ENCODE measurements around the gene SEMA6B. TPM values are rescaled to one million over a fixed set of nuclear protein-coding genes. Genes with fewer than 3 reads are reported as not detected.

The SEMA6B gene
- polyA plus RNA-seq, 1 experiment: 0.66 TPM

GRCh38 chr19:4515732-4516131, 43.8 kb downstream of the SEMA6B start:
- CTCF ChIA-PET: interaction anchor here (0.9 to 1.4 kb wide), 2 partner anchors 10 kb away, joined by 3 to 9 read pairs; no protein-coding TSS in a partner anchor
- TF ChIP-seq CTCF (IDR thresholded peaks at IDR 0.05; ENCODE audit: low read depth, low read length): no peak
- H3K9me3 ChIP-seq (ENCODE audit: control insufficient read depth, insufficient read depth, low read length): peaks cover under 1% of the 10 kb centered on the region; the same call in 1 of the 2 replicates
- H3K27me3 ChIP-seq (ENCODE audit: control insufficient read depth, insufficient read depth, low read length): no peaks in the 10 kb centered on the region
- POLR2A ChIA-PET: no interaction called here
- no peak for DNase-seq (ENCODE audit: low read depth, low spot score)
- no peak overlapping the region for H3K27ac ChIP-seq (ENCODE audit: low read depth, low read length)
- H3K4me3 ChIP-seq (ENCODE audit: low read depth, low read length): no peak overlapping the region

DNA sequence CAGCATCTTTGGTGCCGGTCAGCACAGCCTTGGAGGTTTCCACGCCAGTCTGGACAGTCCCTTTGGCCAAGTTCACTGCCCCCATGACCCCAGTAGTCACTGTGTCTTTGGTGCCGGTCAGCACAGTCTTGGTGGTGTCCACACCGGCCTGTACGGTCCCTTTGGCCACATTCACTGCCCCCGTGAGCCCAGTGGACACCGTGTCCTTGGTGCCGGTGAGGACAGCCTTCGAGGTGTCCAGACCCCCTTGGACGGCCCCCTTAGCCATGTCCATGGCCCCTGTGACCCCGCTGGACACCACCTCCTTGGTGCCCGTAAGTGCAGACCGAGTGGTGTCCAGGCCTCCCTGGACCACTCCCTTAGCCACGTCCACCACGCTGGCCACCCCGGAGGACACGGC, 46.2 kb downstream of the SEMA6B start:
- DNase-seq (ENCODE audit: low read depth, low spot score): no peak
- POLR2A ChIA-PET: no interaction called here
- Histone ChIP-seq H3K27me3 (ENCODE audit: control insufficient read depth, insufficient read depth, low read length) (no peaks in the 10 kb centered on the region), H3K9me3 (ENCODE audit: control insufficient read depth, insufficient read depth, low read length) (peaks cover 5% of the 10 kb centered on the region; the same call in 1 of the 2 replicates), H3K4me3 (ENCODE audit: low read depth, low read length) (no peak overlapping the region), H3K27ac (ENCODE audit: low read depth, low read length) (no peak overlapping the region)
- TF ChIP-seq CTCF (IDR thresholded peaks at IDR 0.05; ENCODE audit: low read depth, low read length): no peak
- CTCF ChIA-PET: no interaction called here

DNA sequence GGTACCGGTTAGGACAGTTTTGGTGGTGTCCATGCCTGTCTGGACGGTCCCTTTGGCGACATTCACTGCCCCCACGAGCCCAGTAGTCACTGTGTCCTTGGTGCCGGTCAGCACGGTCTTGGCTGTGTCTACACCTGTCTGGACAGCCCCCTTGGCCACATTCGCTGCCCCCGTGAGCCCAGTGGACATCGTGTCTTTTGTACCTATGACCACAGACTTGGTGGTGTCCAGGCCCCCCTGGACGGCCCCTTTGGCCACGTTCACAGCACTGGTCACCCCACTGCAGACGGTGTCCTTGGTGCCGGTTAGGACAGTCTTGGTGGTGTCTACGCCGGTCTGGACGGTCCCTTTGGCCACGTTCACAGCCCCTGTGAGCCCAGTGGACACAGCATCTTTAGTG, 47.4 kb downstream of the SEMA6B start:
- Histone ChIP-seq H3K9me3 (ENCODE audit: control insufficient read depth, insufficient read depth, low read length) (peaks cover 5% of the 10 kb centered on the region; the same call in 1 of the 2 replicates), H3K4me3 (ENCODE audit: low read depth, low read length) (no peak overlapping the region), H3K27ac (ENCODE audit: low read depth, low read length) (no peak overlapping the region), H3K27me3 (ENCODE audit: control insufficient read depth, insufficient read depth, low read length) (no peaks in the 10 kb centered on the region)
- POLR2A ChIA-PET: no interaction called here
- no peak for DNase-seq (ENCODE audit: low read depth, low spot score)
- CTCF ChIA-PET: no interaction called here
- TF ChIP-seq CTCF (IDR thresholded peaks at IDR 0.05; ENCODE audit: low read depth, low read length): no peak

GRCh38 chr19:4511300-4512054, 48.0 kb downstream of the SEMA6B start:
- H3K4me3 ChIP-seq (ENCODE audit: low read depth, low read length): no peak overlapping the region
- H3K27me3 ChIP-seq (ENCODE audit: control insufficient read depth, insufficient read depth, low read length): no peaks in the 10 kb centered on the region
- H3K9me3 ChIP-seq (ENCODE audit: control insufficient read depth, insufficient read depth, low read length): peaks cover 5% of the 10 kb centered on the region; the same call in 1 of the 2 replicates
- CTCF ChIA-PET: no interaction called here
- no peak for DNase-seq (ENCODE audit: low read depth, low spot score)
- no peak for TF ChIP-seq CTCF (IDR thresholded peaks at IDR 0.05; ENCODE audit: low read depth, low read length)
- POLR2A ChIA-PET: no interaction called here
- H3K27ac ChIP-seq (ENCODE audit: low read depth, low read length): no peak overlapping the region

DNA sequence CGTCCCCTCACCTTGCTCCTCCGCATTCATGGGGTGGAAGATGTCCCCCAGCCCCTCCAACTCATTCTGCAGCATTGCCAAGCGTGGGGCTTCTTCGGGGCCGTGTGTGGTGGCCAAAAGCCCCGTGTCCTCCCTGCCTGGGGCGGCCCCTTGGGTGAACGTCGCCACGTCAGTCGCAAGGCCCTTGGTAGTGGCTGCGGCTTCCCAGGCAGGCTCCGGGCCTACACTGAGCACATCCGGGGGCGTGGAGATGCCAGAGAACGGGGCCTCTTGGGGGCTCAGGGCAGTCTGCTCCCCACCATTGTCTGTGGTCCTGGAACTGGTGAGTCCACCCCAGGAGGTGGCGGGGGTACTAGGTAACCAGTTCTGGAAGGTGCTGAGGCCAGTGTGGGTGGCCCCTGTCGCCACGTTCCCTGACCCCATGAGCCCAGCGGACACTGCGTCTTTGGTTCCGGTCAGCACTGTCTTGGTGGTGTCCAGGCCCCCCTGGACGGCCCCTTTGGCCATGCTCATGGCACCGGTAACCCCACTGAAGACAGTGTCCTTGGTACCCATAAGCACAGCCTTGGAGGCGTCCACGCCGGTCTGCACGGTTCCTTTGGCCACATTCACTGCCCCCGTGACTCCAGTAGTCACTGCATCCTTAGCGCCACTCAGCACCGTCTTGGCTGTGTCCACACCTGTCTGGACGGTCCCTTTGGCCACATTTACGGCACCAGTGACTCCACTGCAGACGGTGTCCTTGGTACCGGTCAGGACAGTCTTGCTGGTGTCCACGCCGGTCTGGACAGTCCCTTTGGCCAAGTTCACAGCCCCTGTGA, 48.8 kb downstream of the SEMA6B start:
- DNase-seq (ENCODE audit: low read depth, low spot score): no peak
- ChIA-PET CTCF (interaction anchor here (1.2 kb wide), 1 partner anchor 13 kb away, joined by 3 read pairs; no protein-coding TSS in a partner anchor), POLR2A (no interaction called here)
- H3K9me3 ChIP-seq (ENCODE audit: control insufficient read depth, insufficient read depth, low read length): peaks cover 5% of the 10 kb centered on the region; the same call in 1 of the 2 replicates
- no peak overlapping the region for H3K27ac ChIP-seq (ENCODE audit: low read depth, low read length)
- no peak for TF ChIP-seq CTCF (IDR thresholded peaks at IDR 0.05; ENCODE audit: low read depth, low read length)
- H3K27me3 ChIP-seq (ENCODE audit: control insufficient read depth, insufficient read depth, low read length): no peaks in the 10 kb centered on the region
- H3K4me3 ChIP-seq (ENCODE audit: low read depth, low read length): no peak overlapping the region

Data from AG04450 (cell line).